Right ventricle myocardium superior (tissue), 1 donor: Measurements from ENCODE around the gene DHRS12. TPM values are rescaled to one million over a fixed set of nuclear protein-coding genes. Genes with fewer than 3 reads are reported as not detected.

Source experiments
- ATAC-seq: fragments of 200-7000 bp; cut with Tn5 transposase; one replicate; pipeline ENCODE4 v1.9.1; 2020; ENCODE audit warnings: mild to moderate bottlenecking; ENCODE audit not compliant: poor library complexity
- DNase-seq: peaks from one replicate; pipeline ENCODE4 v3.0.0-alpha.2; 2020
- intact Hi-C: fragments of 100-400 bp; cut with DNase I; formaldehyde crosslinking; loops from one replicate; pipeline ENCODE4 v1.11.2; 2022
- total RNA-seq: library from RNA; stranded (reverse); fragmentation: NEBNext Ultra II Directional; extraction: Animal tissue kit (Norgen Biotek cat#: 25700); gene quantifications from one replicate; pipeline ENCODE4 v1.2.1, GENCODE V29; 2021
- donor health status: DM: no; HTN: yes; CAD: no; lungs with severe emphysema.

DHRS12 gene
- total RNA-seq, 1 donor from 2014 or later = 10.4 TPM

DNA sequence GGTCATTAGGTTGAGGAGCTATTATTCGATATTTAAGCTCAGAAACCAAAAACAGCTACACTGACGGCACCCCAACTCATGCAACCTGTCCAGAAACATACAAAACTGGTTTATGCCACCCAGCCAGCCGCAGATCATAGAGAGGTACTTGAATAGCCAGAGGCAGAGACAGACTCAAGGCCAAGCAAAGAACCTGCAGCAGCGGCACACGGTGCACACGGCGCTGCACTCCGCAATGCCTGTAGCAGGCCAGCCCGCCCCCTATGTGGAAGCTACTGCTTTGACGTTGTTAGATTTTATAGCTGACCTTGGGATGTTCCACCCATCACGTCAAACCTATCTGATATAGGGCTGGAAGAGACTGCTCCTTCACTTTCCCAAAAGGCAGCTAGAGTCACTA is 11.9 kb upstream of the DHRS12 start:
- intact Hi-C loops = loop anchor here (2.0 kb wide), 1 partner anchor 17 kb away; no protein-coding TSS in a partner anchor
- ATAC-seq (no peak), DNase-seq (no peak)

DNA sequence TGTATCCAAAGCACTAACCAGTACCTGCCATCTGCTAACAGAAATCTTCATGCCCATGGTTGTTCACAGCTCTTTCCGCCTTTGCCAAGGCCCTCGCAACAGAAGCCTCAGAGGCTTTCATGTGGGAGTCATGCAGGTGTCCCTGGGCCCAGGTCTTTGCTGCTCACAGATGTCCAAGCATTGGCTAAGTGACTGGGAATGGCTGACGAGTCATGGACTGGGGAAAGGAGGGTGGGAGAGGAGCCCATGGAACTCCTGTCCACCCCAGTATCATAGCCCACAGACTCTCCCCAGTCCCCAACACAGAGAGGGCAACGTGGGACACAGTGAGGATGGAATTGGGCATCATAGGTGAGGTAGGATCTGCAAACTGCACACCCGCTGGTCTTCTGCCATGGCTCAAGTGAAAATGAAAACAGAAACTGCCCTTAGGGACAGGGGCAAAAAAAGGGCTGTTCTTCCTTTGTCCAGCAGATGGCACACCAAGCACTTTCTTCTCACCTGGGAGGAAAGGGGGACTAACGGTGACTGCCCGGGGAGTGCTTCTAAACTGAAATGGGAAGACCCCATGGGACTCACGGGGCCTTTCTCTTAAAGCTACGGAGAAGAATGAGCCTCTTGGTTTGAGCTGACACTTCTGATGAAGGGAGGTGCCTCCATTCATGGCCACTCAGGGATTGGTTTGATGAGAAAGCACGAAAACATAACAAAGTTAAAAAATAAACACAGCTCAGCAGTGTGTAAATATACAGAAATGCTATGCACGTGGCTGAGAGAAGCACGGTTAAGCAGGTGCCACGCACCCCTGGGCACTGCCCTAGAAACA is 11.1 kb upstream of the DHRS12 start:
- ATAC-seq = peak; percentile 77
- intact Hi-C loops = loop anchor here (2.0 kb wide), 1 partner anchor 18 kb away; no protein-coding TSS in a partner anchor
- peak; percentile 65 for DNase-seq

DNA sequence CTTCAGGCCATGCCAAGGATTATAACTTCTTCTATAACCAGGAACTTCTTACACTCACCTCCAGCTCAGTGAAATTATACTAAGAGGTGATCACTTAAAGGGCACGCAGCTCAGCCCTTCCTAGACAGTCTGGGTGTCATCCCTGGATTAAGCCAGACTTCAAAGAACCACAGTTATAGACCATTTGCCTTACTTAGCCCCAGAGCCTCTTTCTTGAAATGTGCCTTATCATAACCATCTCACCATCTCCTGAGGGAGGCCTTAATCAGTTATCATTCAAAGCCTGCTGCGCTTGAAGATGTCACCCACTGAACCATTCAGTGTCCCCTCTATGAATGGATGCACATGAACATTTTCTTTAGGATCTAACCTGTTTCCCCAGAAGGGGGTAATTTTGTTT is 10.1 kb upstream of the DHRS12 start:
- ATAC-seq (no peak), DNase-seq (no peak)
- intact Hi-C loops = loop anchor here (2.0 kb wide), 1 partner anchor 19 kb away; no protein-coding TSS in a partner anchor

- ATAC-seq (peak; percentile 33), DNase-seq (no peak)
- intact Hi-C loops = no loop called here
Measured at GRCh38 chr13:51811920-51812451, 8.0 kb upstream of the DHRS12 start.

DNA sequence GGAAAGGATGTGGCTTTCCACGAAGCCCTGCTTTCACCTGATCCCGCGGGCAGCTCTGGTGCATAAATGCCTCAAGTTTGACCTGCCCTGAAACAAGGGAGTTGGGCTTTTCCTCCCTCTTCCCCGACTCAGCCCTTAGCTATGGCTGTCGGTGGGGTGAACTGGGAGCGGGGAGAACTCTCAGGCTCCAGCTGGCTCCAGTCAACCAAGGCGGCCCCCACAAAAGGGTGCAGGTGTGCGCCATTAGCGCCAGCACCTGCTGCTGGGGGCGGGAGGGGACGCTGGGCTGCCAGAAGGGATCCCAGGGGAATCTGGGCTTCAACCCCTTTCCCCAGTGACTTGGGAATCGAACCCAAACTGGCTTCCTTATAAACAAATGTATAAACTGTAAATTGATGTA is 7.1 kb upstream of the DHRS12 start:
- ATAC-seq (no peak), DNase-seq (no peak)
- intact Hi-C loops = no loop called here

DNA sequence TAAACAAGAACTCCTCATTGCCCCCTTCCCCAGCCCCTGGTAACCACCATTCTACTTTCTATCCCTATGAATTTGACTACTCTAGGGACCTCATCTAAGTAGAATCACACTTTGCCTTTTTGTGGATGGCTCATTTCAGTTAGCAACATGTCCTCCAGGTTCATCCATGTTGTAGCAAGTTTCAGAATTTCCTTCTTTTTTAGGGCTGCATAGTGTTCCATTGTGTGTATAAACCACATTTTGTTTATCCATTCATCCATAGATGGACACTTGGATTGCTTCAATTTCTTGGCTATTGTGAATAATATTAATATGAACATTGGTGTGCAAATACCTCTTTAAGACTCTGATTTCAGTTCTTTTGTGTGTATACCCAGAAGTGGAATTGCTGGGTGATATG is 4.8 kb upstream of the DHRS12 start:
- intact Hi-C loops = loop anchor here (10.0 kb wide), 1 partner anchor 224 kb away; the partner anchor contains the start of gene WDFY2
- ATAC-seq = no peak
- DNase-seq = no peak

- intact Hi-C loops = loop anchor here (10.0 kb wide), 1 partner anchor 222 kb away; the partner anchor contains the start of gene WDFY2
- DNase-seq = no peak
- ATAC-seq = no peak
Measured at GRCh38 chr13:51807041-51807440, 3.1 kb upstream of the DHRS12 start.

DNA sequence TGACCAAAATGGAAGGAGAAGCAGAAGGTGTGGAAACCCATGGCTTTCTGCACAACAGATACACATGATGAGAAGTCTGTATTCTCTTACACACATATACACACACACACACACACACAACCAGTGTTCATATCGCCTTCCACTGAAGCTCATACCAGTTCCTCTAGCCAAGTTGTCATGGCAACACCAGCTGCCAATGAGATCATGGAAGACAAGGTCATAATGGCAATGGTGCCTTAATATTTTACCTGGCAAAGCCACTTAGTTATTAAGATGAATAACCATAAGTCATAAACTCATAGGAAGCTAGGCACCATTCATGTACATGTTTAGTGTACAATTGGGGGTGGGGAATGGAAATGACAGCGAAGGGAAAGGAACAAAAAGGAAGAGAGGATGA is 2.6 kb upstream of the DHRS12 start:
- no peak for DNase-seq
- ATAC-seq = no peak
- intact Hi-C loops = loop anchor here (10.0 kb wide), 1 partner anchor 222 kb away; the partner anchor contains the start of gene WDFY2

DNA sequence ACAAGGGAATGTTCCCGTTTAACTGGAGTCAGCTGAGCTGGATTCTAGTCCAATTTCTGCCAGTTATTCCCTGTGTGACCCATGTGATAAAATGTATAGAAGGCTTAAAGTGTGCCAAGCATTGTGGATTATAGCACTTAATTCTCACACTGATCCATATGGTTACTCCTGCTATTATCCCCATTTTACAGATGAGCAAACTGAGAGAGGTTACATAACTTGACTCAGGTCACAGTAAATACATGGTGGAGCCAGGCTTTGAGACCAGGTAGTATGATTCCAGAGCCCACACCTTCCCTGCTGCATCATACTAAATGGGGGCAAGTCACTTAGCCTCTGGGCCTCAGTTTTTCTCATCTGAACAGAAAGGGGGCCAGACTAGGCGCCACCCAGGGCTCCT is 2.0 kb upstream of the DHRS12 start:
- DNase-seq = no peak
- ATAC-seq = no peak
- intact Hi-C loops = loop anchor here (10.0 kb wide), 1 partner anchor 221 kb away; the partner anchor contains the start of gene WDFY2

DNA sequence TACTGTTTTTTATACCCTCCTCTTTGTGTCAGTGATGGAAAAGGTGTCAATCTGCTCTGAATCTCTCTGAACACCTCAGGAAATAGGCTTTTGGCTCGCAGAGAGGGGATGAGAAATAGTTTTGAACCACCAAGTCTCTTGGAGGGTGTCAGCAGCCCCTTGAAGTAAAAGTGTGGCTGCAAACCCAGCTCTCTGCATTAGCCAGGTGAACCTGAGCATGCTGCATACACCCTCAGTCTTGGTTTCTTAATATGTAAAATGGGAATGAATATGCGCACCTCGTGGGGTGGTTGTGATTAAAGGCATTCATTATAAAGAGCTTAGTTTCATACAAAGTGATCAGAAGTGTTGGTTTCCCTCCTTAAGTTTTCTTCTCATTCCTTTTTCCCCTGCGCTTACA is 1.4 kb upstream of the DHRS12 start:
- intact Hi-C loops = loop anchor here (10.0 kb wide), 1 partner anchor 221 kb away; the partner anchor contains the start of gene WDFY2
- no peak for ATAC-seq

DNA sequence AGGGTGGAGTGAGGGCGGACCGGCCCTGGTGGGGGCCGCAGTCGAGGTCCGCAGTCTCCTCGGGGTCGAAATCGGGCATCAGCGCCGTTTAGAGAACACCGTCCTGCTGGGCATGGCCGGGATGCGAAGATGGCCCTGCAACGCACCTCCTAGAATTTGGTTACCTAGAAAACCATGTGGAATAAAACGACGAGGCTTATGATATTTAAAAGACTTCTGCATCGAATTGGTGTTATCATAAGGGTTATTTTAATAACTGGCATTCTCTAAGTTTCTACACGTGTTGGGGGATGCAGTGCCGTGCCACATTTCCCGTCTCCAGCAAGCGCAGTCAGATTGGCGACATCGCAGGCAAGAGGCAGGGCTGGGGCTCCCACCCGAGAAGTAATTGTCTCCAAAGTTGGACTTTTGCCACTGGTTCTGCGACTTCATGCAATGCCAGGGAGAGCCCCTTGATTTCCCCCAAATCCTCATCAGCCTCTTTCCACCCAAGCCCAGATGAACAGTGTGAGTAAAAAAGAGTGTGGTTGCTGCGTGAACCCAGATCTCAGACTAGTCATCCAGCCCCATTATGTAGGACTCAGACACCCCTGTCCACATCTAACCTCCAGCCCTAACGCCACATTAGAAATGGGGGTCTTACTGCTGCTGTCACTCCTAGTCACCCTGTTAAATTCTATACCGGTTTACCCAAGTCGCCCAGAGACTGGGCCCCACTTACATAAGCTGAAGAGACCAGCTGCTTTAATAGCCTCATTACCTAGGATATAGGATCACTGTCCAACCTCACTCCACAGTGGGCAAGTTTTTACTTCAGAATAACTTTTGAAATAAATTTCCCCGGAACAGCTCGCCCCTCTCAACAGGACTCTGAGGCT is 571 bp upstream of the DHRS12 start:
- intact Hi-C loops = loop anchor here (5.0 to 10.0 kb wide), 2 partner anchors 220 to 352 kb away; partner anchors contain the start of genes INTS6 and WDFY2
- ATAC-seq = no peak
- no peak for DNase-seq

More for the DNA sequence above, 1.4 kb upstream of the DHRS12 start:
- no peak for DNase-seq

DNA sequence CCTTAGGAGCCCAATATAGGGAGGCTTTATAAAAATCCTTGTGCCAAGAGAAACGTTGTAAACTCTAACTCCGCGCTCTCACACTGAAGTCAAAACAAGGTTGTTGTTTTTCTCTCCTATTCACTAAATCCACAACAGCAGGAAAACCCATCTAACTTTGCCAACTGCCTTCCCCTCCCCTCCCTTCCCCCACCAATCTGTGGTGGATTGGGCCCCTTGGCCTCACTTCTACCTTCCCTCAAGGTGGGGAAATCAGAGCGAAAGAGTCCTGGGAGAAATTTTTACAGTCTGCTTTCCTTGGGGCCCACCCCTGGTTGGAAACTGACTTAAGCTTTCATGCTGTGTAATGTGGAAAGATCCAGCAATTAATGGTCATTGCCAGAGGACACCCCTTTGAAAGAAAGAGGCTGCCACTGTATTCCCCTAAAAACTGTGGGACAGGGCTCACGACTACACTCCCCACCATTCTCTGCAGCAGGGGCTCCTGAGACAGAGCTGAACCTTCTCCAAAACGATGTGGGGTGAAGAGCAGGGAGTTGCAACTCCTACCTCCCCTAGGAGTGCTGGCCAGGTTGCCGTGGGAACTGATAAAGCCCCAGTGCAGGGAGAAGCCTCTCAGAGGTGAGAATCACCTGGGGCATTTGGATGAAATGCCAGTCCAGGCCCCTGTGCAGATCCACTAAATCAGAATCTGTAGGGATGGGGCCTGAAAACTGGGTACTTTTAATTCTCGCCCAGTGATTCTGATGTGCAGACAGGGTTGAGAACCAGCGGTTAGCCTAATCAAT is 1.1 kb downstream of the DHRS12 start:
- intact Hi-C loops = loop anchor here (5.0 to 10.0 kb wide), 2 partner anchors 218 to 351 kb away; partner anchors contain the start of genes INTS6 and WDFY2
- no peak for DNase-seq
- ATAC-seq = no peak

- intact Hi-C loops = loop anchor here (5.0 to 10.0 kb wide), 2 partner anchors 217 to 349 kb away; partner anchors contain the start of genes INTS6 and WDFY2
- DNase-seq = peak; percentile 88
- peak; percentile 35 for ATAC-seq
Measured at GRCh38 chr13:51801631-51802099, 2.3 kb downstream of the DHRS12 start.

- intact Hi-C loops = loop anchor here (5.0 to 10.0 kb wide), 2 partner anchors 216 to 348 kb away; partner anchors contain the start of genes INTS6 and WDFY2
- ATAC-seq = no peak
- DNase-seq = peak; percentile 71
Measured at GRCh38 chr13:51800486-51800885, 3.5 kb downstream of the DHRS12 start.

GRCh38 chr13:51799261-51799660 is 4.7 kb downstream of the DHRS12 start:
- intact Hi-C loops = no loop called here
- ATAC-seq = no peak
- DNase-seq = no peak

DNA sequence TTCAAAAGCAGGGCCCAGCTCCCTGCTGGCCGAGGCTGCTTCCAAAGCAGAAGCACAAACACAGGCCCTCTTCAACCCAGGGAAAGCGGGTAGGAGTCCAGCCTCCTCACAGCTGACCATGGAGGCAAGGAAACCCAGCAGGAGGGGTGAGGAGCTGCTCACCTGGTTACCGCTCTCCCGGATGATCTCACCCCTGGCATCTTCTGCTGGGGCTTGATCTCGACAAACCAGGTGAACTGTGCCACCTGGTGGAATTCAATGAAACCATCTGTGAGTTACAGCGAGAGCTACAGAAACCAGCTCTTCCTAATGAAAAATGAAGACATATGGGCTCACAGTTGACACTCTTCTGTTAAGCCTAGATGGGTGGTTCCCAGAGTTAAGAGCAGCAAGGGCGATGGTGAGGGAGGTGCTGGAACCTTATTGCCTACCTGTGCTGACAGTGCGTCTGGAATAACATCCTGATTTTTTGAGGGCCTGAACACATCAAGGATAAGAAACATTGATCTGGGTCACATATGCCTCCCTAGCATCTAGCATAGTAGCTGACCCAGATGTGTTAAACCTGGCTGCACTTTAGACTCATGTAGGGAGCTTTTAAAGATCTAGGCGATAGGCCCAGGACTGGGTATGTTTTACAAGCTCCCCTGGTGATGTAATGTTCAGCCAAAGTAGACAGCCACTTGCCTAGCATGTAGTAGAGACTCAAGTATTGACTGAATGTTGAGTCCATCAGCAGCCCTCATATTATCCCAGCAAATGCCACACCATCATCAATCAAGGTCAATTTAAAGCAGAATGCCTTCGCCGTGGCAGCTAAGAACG is 6.1 kb downstream of the DHRS12 start:
- intact Hi-C loops = no loop called here
- ATAC-seq = peak; percentile 28
- DNase-seq = no peak

DNA sequence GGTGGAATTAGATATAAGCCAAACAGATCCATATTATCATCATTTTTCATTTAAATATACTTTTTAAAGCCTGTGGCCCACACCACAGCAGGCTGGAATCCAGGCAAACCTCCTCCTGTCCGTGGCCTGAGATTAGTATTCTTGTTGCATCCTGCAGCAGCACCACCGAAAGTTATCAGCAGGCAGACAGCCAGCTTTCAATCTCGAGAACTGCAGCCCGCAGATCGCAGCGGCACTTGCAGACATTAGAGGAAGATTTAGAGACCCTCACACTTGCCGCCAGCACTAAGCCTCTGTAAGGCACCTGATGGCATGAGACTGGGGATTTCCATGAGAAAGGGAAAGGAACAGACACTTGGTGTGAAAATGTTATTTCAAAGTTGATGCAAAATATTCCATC is 7.4 kb downstream of the DHRS12 start:
- DNase-seq = no peak

More for the DNA sequence above, 7.4 kb downstream of the DHRS12 start:
- ATAC-seq = no peak
- intact Hi-C loops = no loop called here
